Skeletal muscle tissue (tissue), 4 donors: ENCODE data around the gene MORC3. TPM values are rescaled to one million over a fixed set of nuclear protein-coding genes. Genes with fewer than 3 reads are reported as not detected.
"Not testable (repeated sequence)": the region's sequence is repeated elsewhere in the genome, so short reads cannot be mapped to it uniquely, and the experiment has no call there.

Experiments
- H3K27ac ChIP-seq: one replicate; pipeline ENCODE4 v1.7.0; 2013; ENCODE audit warnings: mild to moderate bottlenecking, low read depth, low read length, inconsistent platforms
- H3K27me3 ChIP-seq, 3 donors: one replicate each; pipeline ENCODE4 v1.7.0; 2013; ENCODE audit warnings: low read length in 3 of 3; ENCODE audit not compliant: control insufficient read depth in 3 of 3, insufficient read depth in 3 of 3
- H3K36me3 ChIP-seq, 3 donors: one replicate each; pipeline ENCODE4 v1.7.0; 2013; ENCODE audit warnings: low read length in 3 of 3; ENCODE audit not compliant: control insufficient read depth in 3 of 3, insufficient read depth in 3 of 3
- H3K4me1 ChIP-seq, 3 donors: one replicate each; pipeline ENCODE4 v1.7.0; 2013; ENCODE audit warnings: low read length in 3 of 3, mild to moderate bottlenecking in 3 of 3; ENCODE audit not compliant: control insufficient read depth in 3 of 3, insufficient read depth in 3 of 3
- H3K4me3 ChIP-seq, 3 donors: one replicate each; pipeline ENCODE4 v1.7.0; 2013; ENCODE audit warnings: low read length in 3 of 3
- H3K9ac ChIP-seq, 3 donors: one replicate each; pipeline ENCODE4 v1.7.0; 2013; ENCODE audit warnings: low read length in 3 of 3, mild to moderate bottlenecking in 3 of 3, moderate library complexity in 2 of 3, low read depth in 1 of 3
- H3K9me3 ChIP-seq, 3 donors: one replicate each; pipeline ENCODE4 v1.7.0; 2013; ENCODE audit warnings: low read length in 3 of 3; ENCODE audit not compliant: control insufficient read depth in 3 of 3
- total RNA-seq: library from RNA; depleted of rRNA; stranded (reverse); fragments of >200 nt; gene quantifications from one replicate; pipeline ENCODE4 v1.2.3, GENCODE V29; 2014
- donor health status: Osteomylitis.

The MORC3 gene, protein sequence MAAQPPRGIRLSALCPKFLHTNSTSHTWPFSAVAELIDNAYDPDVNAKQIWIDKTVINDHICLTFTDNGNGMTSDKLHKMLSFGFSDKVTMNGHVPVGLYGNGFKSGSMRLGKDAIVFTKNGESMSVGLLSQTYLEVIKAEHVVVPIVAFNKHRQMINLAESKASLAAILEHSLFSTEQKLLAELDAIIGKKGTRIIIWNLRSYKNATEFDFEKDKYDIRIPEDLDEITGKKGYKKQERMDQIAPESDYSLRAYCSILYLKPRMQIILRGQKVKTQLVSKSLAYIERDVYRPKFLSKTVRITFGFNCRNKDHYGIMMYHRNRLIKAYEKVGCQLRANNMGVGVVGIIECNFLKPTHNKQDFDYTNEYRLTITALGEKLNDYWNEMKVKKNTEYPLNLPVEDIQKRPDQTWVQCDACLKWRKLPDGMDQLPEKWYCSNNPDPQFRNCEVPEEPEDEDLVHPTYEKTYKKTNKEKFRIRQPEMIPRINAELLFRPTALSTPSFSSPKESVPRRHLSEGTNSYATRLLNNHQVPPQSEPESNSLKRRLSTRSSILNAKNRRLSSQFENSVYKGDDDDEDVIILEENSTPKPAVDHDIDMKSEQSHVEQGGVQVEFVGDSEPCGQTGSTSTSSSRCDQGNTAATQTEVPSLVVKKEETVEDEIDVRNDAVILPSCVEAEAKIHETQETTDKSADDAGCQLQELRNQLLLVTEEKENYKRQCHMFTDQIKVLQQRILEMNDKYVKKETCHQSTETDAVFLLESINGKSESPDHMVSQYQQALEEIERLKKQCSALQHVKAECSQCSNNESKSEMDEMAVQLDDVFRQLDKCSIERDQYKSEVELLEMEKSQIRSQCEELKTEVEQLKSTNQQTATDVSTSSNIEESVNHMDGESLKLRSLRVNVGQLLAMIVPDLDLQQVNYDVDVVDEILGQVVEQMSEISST
- 104 TPM for total RNA-seq

DNA sequence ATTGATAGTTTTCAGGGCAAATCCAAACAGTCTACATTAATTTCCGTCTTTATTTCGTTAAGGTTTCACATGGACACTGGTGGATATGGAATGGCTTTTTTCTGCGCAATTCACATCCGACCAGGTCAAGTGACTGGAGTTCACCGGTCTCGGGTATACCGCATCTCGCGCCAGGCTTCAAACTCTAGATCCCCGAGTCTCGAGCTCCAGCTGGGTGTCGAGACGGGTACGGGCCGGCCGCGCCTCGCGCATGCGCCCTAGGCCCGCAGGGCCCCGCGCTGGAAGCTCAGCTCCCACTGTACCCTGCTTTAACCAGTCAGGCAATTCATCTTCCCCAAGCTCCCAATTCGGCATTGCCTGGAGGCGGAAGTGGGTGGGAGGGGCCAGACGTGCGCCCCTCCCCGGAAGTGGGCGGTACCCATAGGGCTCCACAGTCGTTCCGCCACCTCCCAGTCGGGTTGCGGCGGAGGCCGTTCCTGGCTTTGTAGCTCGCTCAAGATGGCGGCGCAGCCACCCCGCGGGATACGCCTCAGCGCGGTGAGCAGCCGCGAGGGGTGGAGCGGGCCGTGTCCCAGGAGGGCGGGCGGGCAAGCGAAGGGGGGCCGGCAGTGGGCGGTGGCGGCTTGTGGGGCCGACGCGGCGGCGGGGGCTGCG, at the start of gene MORC3:
TSS of gene MORC3 (plus strand) at position 431 of the 654 bp plus-strand sequence. CDS start at position 499, 68 bp downstream.
- H3K4me1 ChIP-seq: peaks cover 12 to 22% (median 16%) of the 10 kb centered on the region in 3 donors
- H3K27ac ChIP-seq: peak within 1 kb of the TSS; percentile 97
- H3K9me3 ChIP-seq: no peaks in the 10 kb centered on the region
- H3K9ac ChIP-seq: peak within 1 kb of the TSS; percentile 84 to 91 (median 89)
- no peaks in the 10 kb centered on the region for H3K36me3 ChIP-seq
- H3K27me3 ChIP-seq: no peaks in the 10 kb centered on the region
- peak within 1 kb of the TSS; percentile 74 to 94 (median 83) for H3K4me3 ChIP-seq

DNA sequence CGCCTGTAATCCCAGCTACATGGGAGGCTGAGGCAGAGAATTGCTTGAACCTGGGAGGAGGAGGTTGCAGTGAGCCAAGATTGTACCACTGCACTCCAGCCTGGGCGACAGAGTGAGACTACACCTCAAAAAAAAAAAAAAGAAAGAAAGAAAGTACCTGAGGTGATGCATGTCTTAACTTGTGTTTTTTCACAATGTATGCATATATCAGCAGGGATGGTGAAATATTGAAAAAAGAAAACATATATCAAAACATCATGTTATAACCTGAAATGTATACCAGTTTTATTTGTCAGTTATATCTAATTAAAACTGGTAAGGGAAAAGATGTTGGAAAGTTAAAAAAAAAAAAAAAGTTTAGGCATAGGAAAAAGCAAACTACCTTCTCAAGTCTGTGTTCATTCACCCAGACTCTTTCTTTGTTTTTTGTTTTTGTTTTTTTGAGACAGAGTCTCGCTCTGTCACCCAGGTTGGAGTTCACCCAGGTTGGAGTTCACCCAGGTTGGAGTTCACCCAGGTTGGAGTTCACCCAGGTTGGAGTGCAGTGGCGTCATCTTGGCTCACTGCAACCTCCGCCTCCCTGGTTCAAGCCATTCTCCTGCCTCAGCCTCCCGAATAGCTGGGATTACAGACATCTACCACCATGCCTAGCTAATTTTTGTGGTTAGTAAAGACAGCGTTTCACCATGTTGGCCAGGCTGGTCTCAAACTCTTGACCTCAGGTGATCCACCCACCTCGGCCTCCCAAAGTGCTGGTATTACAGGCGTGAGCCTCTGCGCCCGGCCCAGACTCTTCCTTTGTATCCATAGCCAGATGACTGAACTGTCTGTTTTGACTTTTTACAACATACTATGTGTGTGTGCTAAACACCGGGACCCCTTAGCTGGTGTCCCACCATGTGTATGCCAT, 49.0 kb upstream of the MORC3 start:
- not testable (repeated sequence) for H3K9me3 ChIP-seq, H3K9ac ChIP-seq, H3K4me3 ChIP-seq, H3K27me3 ChIP-seq, H3K4me1 ChIP-seq, H3K27ac ChIP-seq
- peaks cover 0 to 13% (median 9%) of the 10 kb centered on the region in 3 donors for H3K36me3 ChIP-seq

GRCh38 chr21:36274128-36274527, 45.9 kb upstream of the MORC3 start:
- Histone ChIP-seq H3K27me3 (no peaks in the 10 kb centered on the region), H3K4me3 (no peak overlapping the region), H3K4me1 (no peaks in the 10 kb centered on the region), H3K9me3 (no peaks in the 10 kb centered on the region), H3K9ac (no peak overlapping the region), H3K27ac (no peak overlapping the region), H3K36me3 (peaks cover 17 to 20% (median 18%) of the 10 kb centered on the region in 3 donors)

- H3K9me3 ChIP-seq: no peaks in the 10 kb centered on the region
- H3K36me3 ChIP-seq: peaks cover 10 to 28% (median 15%) of the 10 kb centered on the region in 3 donors
- H3K4me1 ChIP-seq: no peaks in the 10 kb centered on the region
- H3K27me3 ChIP-seq: no peaks in the 10 kb centered on the region
- no peak overlapping the region for H3K27ac ChIP-seq
- H3K9ac ChIP-seq: no peak overlapping the region
- H3K4me3 ChIP-seq: no peak overlapping the region
These were observed 37.3 kb upstream of the MORC3 start for GRCh38 chr21:36282568-36283230.

DNA sequence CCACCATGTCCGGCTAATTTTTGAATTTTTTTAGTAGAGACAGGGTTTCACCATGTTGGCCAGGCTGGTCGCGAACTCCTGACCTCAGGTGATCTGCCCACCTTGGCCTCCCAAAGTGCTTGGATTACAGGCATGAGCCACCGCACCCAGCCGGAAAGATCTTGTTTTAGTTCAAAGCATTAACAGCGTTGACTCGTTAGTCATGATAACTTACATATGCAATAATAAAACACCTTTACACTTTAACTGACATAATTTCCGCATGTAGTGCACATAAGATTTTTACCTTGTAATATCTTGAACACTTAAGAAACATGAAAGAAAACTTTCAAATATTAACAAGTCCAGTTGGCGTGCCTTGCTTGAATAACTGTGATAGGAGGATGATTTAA, 36.8 kb upstream of the MORC3 start:
- not testable (repeated sequence) for H3K4me1 ChIP-seq, H3K4me3 ChIP-seq, H3K9ac ChIP-seq, H3K9me3 ChIP-seq, H3K27me3 ChIP-seq, H3K27ac ChIP-seq
- peaks cover 5 to 22% (median 11%) of the 10 kb centered on the region in 3 donors for H3K36me3 ChIP-seq

- peaks cover 7 to 10% (median 8%) of the 10 kb centered on the region in 3 donors for H3K4me1 ChIP-seq
- H3K27ac ChIP-seq: peak overlapping the region; percentile 12
- H3K36me3 ChIP-seq: peaks cover 4 to 17% (median 12%) of the 10 kb centered on the region in 3 donors
- no peaks in the 10 kb centered on the region for H3K27me3 ChIP-seq
- H3K9ac ChIP-seq: no peak overlapping the region
- no peak overlapping the region for H3K4me3 ChIP-seq
- no peaks in the 10 kb centered on the region for H3K9me3 ChIP-seq
These were observed 31.2 kb upstream of the MORC3 start for GRCh38 chr21:36288651-36289243.

DNA sequence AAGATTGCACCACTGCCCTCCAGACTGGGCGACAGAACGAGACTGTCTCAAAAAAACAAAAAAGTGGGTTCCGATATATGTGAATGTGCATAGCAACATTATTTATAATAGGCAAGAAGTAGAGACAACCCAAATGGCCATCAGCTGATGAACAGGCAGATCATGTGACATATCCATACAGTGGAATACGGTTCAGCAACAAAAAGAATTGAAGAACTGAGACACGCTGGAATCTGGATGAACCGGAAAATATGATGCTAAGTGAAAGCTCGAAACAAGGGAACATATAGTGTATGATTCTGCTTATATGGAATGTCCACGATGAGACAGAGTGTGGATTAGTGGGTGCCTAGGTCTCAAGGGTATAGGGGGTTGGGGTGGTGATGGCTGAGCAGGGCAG, 28.5 kb upstream of the MORC3 start:
- Histone ChIP-seq H3K4me3 (no peak overlapping the region), H3K9me3 (no peaks in the 10 kb centered on the region)

GRCh38 chr21:36297406-36297937, 22.5 kb upstream of the MORC3 start:
- Histone ChIP-seq H3K9ac (no peak overlapping the region), H3K4me3 (no peak overlapping the region), H3K27me3 (no peaks in the 10 kb centered on the region), H3K27ac (peak overlapping the region; percentile 34), H3K9me3 (no peaks in the 10 kb centered on the region), H3K4me1 (peaks cover 0 to 3% (median 2%) of the 10 kb centered on the region in 3 donors), H3K36me3 (peaks cover 4 to 9% (median 4%) of the 10 kb centered on the region in 3 donors)

More for the DNA sequence above, 28.5 kb upstream of the MORC3 start:
- peaks cover 4 to 17% (median 10%) of the 10 kb centered on the region in 3 donors for H3K36me3 ChIP-seq
- no peaks in the 10 kb centered on the region for H3K27me3 ChIP-seq
- H3K27ac ChIP-seq: no peak overlapping the region
- H3K4me1 ChIP-seq: peaks cover 7 to 10% (median 8%) of the 10 kb centered on the region in 3 donors
- H3K9ac ChIP-seq: no peak overlapping the region
